Activated naive CD8-positive, alpha-beta T cell (primary cell): ENCODE data around the gene DDX39B.

ENCODE experiments used
- H3K27ac Mint-ChIP-seq: one replicate; pipeline ENCODE4 v1.8.0; 2021; ENCODE audit warnings: mixed read lengths
- H3K27me3 Mint-ChIP-seq: one replicate; pipeline ENCODE4 v1.8.0; 2021; ENCODE audit warnings: mixed read lengths
- H3K36me3 Mint-ChIP-seq: one replicate; pipeline ENCODE4 v1.8.0; 2021; ENCODE audit warnings: mixed read lengths
- H3K4me1 Mint-ChIP-seq: one replicate; pipeline ENCODE4 v1.8.0; 2021; ENCODE audit warnings: low read depth, mixed read lengths
- H3K4me3 Mint-ChIP-seq: one replicate; pipeline ENCODE4 v1.8.0; 2021; ENCODE audit warnings: mild to moderate bottlenecking, mixed read lengths
- H3K9me3 Mint-ChIP-seq: one replicate; pipeline ENCODE4 v1.8.0; 2021; ENCODE audit warnings: low read depth, mixed read lengths

The DDX39B gene

DNA sequence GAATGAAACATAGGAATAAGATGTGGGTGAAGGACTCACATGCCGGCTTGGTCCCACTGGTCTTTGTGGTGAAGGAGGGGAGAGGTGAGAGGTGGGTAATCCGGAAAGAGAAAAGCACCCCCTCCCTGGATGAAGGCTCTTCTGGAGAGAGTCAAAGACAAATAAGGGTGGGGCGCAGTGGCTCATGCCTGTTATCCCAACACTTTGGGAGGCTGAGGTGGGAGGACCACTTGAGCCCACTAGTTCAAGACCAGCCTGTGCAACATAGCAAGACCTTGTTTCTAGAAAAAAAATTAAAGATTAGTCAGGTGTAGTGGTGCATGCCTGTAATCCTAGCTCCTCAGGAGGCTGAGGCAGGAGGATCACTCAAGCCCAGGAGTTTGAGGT is 37.3 kb upstream of the DDX39B start:
- Mint-ChIP-seq H3K4me1 (peaks cover 58% of the 10 kb centered on the region), H3K27me3 (no peaks in the 10 kb centered on the region), H3K4me3 (peak overlapping the region; percentile 95), H3K27ac (peak overlapping the region; percentile 87), H3K9me3 (no peaks in the 10 kb centered on the region), H3K36me3 (peaks cover 18% of the 10 kb centered on the region)

DNA sequence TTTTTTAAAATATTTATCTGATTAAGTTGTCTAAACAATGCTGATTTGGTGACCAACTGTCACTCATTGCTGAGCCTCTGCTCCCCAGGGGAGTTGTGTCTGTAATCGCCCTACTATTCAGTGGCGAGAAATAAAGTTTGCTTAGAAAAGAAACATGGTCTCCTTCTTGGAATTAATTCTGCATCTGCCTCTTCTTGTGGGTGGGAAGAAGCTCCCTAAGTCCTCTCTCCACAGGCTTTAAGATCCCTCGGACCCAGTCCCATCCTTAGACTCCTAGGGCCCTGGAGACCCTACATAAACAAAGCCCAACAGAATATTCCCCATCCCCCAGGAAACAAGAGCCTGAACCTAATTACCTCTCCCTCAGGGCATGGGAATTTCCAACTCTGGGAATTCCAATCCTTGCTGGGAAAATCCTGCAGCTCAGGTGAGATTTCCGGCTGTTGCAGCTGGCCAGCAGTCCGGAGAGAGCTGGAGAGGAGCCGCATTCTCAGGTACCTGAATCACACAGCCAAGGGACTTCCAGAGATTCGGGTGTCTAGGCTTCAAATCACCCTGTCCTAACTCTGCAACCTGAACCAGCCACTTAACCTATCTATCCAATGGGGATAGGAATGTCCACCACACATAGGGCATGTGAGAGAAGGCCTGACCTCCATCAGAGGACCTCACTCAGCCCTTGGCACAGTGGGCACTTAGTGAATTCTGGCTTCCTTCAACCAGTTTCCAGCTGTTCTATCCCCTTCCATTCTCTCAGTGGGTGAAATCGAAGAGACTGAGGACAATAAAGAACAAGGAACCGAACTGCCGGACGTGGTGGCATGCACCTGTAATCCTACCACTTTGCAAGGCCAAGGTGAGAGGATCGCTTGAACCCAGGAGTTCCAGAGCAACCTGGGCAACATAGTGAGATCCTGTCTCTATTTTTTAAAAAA is 36.6 kb upstream of the DDX39B start:
- Mint-ChIP-seq H3K4me3 (peak overlapping the region; percentile 95), H3K36me3 (peaks cover 21% of the 10 kb centered on the region), H3K4me1 (peaks cover 60% of the 10 kb centered on the region), H3K9me3 (no peaks in the 10 kb centered on the region), H3K27ac (peak overlapping the region; percentile 87), H3K27me3 (no peaks in the 10 kb centered on the region)

DNA sequence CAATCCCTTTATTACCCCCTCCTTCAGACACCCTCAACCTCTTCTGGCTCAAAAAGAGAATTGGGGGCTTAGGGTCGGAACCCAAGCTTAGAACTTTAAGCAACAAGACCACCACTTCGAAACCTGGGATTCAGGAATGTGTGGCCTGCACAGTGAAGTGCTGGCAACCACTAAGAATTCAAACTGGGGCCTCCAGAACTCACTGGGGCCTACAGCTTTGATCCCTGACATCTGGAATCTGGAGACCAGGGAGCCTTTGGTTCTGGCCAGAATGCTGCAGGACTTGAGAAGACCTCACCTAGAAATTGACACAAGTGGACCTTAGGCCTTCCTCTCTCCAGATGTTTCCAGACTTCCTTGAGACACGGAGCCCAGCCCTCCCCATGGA is 35.8 kb upstream of the DDX39B start:
- Mint-ChIP-seq H3K4me1 (peaks cover 61% of the 10 kb centered on the region), H3K36me3 (peaks cover 19% of the 10 kb centered on the region), H3K9me3 (no peaks in the 10 kb centered on the region), H3K4me3 (peak overlapping the region; percentile 100), H3K27me3 (no peaks in the 10 kb centered on the region), H3K27ac (no peak overlapping the region)

DNA sequence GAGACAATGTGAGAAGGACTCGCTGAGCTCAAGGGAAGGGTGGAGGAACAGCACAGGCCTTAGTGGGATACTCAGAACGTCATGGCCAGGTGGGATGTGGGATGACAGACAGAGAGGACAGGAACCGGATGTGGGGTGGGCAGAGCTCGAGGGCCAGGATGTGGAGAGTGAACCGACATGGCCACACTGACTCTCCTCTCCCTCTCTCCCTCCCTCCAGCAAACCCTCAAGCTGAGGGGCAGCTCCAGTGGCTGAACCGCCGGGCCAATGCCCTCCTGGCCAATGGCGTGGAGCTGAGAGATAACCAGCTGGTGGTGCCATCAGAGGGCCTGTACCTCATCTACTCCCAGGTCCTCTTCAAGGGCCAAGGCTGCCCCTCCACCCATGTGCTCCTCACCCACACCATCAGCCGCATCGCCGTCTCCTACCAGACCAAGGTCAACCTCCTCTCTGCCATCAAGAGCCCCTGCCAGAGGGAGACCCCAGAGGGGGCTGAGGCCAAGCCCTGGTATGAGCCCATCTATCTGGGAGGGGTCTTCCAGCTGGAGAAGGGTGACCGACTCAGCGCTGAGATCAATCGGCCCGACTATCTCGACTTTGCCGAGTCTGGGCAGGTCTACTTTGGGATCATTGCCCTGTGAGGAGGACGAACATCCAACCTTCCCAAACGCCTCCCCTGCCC is 35.2 kb upstream of the DDX39B start:
- peaks cover 62% of the 10 kb centered on the region for H3K4me1 Mint-ChIP-seq
- H3K27ac Mint-ChIP-seq, result peak overlapping the region; percentile 99
- H3K9me3 Mint-ChIP-seq, result no peaks in the 10 kb centered on the region
- peak overlapping the region; percentile 100 for H3K4me3 Mint-ChIP-seq
- H3K27me3 Mint-ChIP-seq, result no peaks in the 10 kb centered on the region
- peaks cover 21% of the 10 kb centered on the region for H3K36me3 Mint-ChIP-seq

DNA sequence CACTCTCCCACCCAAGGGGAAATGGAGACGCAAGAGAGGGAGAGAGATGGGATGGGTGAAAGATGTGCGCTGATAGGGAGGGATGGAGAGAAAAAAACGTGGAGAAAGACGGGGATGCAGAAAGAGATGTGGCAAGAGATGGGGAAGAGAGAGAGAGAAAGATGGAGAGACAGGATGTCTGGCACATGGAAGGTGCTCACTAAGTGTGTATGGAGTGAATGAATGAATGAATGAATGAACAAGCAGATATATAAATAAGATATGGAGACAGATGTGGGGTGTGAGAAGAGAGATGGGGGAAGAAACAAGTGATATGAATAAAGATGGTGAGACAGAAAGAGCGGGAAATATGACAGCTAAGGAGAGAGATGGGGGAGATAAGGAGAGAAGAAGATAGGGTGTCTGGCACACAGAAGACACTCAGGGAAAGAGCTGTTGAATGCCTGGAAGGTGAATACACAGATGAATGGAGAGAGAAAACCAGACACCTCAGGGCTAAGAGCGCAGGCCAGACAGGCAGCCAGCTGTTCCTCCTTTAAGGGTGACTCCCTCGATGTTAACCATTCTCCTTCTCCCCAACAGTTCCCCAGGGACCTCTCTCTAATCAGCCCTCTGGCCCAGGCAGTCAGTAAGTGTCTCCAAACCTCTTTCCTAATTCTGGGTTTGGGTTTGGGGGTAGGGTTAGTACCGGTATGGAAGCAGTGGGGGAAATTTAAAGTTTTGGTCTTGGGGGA is 34.3 kb upstream of the DDX39B start:
- H3K36me3 Mint-ChIP-seq, result peaks cover 21% of the 10 kb centered on the region
- peak overlapping the region; percentile 100 for H3K4me3 Mint-ChIP-seq
- peaks cover 67% of the 10 kb centered on the region for H3K4me1 Mint-ChIP-seq
- no peaks in the 10 kb centered on the region for H3K27me3 Mint-ChIP-seq
- H3K27ac Mint-ChIP-seq, result peak overlapping the region; percentile 99
- no peaks in the 10 kb centered on the region for H3K9me3 Mint-ChIP-seq

DNA sequence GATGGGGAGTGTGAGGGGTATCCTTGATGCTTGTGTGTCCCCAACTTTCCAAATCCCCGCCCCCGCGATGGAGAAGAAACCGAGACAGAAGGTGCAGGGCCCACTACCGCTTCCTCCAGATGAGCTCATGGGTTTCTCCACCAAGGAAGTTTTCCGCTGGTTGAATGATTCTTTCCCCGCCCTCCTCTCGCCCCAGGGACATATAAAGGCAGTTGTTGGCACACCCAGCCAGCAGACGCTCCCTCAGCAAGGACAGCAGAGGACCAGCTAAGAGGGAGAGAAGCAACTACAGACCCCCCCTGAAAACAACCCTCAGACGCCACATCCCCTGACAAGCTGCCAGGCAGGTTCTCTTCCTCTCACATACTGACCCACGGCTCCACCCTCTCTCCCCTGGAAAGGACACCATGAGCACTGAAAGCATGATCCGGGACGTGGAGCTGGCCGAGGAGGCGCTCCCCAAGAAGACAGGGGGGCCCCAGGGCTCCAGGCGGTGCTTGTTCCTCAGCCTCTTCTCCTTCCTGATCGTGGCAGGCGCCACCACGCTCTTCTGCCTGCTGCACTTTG is 33.6 kb upstream of the DDX39B start, which contains the start of gene TNF:
Gene TNF (plus strand): TSS at position 231 of the 567 bp plus-strand sequence. CDS start 177 bp downstream, at position 408.
- H3K27ac Mint-ChIP-seq, result peak within 1 kb of the TSS; percentile 99
- H3K36me3 Mint-ChIP-seq, result peaks cover 19% of the 10 kb centered on the region
- no peaks in the 10 kb centered on the region for H3K9me3 Mint-ChIP-seq
- peak within 1 kb of the TSS; percentile 100 for H3K4me3 Mint-ChIP-seq
- no peaks in the 10 kb centered on the region for H3K27me3 Mint-ChIP-seq
- H3K4me1 Mint-ChIP-seq, result peaks cover 71% of the 10 kb centered on the region

DNA sequence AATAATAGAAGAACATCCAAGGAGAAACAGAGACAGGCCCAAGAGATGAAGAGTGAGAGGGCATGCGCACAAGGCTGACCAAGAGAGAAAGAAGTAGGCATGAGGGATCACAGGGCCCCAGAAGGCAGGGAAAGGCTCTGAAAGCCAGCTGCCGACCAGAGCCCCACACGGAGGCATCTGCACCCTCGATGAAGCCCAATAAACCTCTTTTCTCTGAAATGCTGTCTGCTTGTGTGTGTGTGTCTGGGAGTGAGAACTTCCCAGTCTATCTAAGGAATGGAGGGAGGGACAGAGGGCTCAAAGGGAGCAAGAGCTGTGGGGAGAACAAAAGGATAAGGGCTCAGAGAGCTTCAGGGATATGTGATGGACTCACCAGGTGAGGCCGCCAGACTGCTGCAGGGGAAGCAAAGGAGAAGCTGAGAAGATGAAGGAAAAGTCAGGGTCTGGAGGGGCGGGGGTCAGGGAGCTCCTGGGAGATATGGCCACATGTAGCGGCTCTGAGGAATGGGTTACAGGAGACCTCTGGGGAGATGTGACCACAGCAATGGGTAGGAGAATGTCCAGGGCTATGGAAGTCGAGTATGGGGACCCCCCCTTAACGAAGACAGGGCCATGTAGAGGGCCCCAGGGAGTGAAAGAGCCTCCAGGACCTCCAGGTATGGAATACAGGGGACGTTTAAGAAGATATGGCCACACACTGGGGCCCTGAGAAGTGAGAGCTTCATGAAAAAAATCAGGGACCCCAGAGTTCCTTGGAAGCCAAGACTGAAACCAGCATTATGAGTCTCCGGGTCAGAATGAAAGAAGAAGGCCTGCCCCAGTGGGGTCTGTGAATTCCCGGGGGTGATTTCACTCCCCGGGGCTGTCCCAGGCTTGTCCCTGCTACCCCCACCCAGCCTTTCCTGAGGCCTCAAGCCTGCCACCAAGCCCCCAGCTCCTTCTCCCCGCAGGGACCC is 32.6 kb upstream of the DDX39B start:
- H3K27ac Mint-ChIP-seq, result peak overlapping the region; percentile 99
- H3K27me3 Mint-ChIP-seq, result no peaks in the 10 kb centered on the region
- no peaks in the 10 kb centered on the region for H3K9me3 Mint-ChIP-seq
- peaks cover 75% of the 10 kb centered on the region for H3K4me1 Mint-ChIP-seq
- peak overlapping the region; percentile 100 for H3K4me3 Mint-ChIP-seq
- peaks cover 18% of the 10 kb centered on the region for H3K36me3 Mint-ChIP-seq

DNA sequence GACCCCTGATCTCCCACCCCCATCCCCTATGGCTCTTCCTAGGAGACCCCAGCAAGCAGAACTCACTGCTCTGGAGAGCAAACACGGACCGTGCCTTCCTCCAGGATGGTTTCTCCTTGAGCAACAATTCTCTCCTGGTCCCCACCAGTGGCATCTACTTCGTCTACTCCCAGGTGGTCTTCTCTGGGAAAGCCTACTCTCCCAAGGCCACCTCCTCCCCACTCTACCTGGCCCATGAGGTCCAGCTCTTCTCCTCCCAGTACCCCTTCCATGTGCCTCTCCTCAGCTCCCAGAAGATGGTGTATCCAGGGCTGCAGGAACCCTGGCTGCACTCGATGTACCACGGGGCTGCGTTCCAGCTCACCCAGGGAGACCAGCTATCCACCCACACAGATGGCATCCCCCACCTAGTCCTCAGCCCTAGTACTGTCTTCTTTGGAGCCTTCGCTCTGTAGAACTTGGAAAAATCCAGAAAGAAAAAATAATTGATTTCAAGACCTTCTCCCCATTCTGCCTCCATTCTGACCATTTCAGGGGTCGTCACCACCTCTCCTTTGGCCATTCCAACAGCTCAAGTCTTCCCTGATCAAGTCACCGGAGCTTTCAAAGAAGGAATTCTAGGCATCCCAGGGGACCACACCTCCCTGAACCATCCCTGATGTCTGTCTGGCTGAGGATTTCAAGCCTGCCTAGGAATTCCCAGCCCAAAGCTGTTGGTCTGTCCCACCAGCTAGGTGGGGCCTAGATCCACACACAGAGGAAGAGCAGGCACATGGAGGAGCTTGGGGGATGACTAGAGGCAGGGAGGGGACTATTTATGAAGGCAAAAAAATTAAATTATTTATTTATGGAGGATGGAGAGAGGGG is 31.7 kb upstream of the DDX39B start:
- Mint-ChIP-seq H3K27me3 (no peaks in the 10 kb centered on the region), H3K9me3 (no peaks in the 10 kb centered on the region), H3K4me3 (peak overlapping the region; percentile 100), H3K27ac (peak overlapping the region; percentile 99), H3K4me1 (peaks cover 78% of the 10 kb centered on the region), H3K36me3 (peaks cover 18% of the 10 kb centered on the region)

DNA sequence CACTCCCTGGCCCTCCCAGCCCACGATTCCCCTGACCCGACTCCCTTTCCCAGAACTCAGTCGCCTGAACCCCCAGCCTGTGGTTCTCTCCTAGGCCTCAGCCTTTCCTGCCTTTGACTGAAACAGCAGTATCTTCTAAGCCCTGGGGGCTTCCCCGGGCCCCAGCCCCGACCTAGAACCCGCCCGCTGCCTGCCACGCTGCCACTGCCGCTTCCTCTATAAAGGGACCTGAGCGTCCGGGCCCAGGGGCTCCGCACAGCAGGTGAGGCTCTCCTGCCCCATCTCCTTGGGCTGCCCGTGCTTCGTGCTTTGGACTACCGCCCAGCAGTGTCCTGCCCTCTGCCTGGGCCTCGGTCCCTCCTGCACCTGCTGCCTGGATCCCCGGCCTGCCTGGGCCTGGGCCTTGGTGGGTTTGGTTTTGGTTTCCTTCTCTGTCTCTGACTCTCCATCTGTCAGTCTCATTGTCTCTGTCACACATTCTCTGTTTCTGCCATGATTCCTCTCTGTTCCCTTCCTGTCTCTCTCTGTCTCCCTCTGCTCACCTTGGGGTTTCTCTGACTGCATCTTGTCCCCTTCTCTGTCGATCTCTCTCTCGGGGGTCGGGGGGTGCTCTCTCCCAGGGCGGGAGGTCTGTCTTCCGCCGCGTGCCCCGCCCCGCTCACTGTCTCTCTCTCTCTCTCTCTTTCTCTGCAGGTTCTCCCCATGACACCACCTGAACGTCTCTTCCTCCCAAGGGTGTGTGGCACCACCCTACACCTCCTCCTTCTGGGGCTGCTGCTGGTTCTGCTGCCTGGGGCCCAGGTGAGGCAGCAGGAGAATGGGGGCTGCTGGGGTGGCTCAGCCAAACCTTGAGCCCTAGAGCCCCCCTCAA is 30.5 kb upstream of the DDX39B start, which contains the start of gene LTA:
Gene LTA (plus strand): TSS at position 249 of the 871 bp plus-strand sequence. CDS start 454 bp downstream, at position 703.
- H3K9me3 Mint-ChIP-seq, result no peaks in the 10 kb centered on the region
- H3K36me3 Mint-ChIP-seq, result peaks cover 18% of the 10 kb centered on the region
- H3K27me3 Mint-ChIP-seq, result no peaks in the 10 kb centered on the region
- peaks cover 86% of the 10 kb centered on the region for H3K4me1 Mint-ChIP-seq
- H3K4me3 Mint-ChIP-seq, result peak within 1 kb of the TSS; percentile 100
- H3K27ac Mint-ChIP-seq, result peak within 1 kb of the TSS; percentile 99

DNA sequence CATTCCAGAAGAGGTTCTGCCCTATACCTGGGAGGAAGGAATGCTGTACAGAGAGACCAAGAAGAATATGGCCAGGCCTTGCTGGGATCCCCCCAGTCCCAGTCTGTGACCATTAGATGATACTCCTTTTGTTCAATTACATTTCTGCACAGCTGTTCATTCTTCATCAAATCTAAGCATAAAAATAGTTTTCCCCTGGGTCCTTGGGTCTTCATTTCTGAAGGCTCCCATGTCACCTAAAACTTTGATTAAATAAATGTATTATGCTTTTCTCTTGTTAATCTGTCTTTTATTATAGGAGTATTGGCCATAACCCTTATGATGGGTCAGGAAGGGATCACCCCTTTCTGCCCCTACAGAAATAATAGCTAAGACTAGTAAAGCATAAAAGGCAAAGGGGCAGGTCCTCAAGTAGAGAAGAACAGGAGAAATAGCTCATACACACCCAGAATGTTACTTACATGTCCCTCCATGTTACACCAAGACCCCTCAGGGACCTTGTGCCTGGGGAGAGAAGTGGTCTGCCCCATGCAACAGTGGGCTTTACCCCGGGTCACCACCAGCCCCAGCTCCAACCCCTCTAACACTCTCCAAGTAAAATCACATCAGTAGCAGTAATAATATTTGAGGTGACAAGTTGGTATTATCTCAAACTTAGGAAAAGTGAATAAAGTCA is 28.2 kb upstream of the DDX39B start:
- peak overlapping the region; percentile 99 for H3K27ac Mint-ChIP-seq
- peaks cover 82% of the 10 kb centered on the region for H3K4me1 Mint-ChIP-seq
- H3K36me3 Mint-ChIP-seq, result peaks cover 4% of the 10 kb centered on the region
- H3K27me3 Mint-ChIP-seq, result no peaks in the 10 kb centered on the region
- peak overlapping the region; percentile 100 for H3K4me3 Mint-ChIP-seq
- no peaks in the 10 kb centered on the region for H3K9me3 Mint-ChIP-seq

DNA sequence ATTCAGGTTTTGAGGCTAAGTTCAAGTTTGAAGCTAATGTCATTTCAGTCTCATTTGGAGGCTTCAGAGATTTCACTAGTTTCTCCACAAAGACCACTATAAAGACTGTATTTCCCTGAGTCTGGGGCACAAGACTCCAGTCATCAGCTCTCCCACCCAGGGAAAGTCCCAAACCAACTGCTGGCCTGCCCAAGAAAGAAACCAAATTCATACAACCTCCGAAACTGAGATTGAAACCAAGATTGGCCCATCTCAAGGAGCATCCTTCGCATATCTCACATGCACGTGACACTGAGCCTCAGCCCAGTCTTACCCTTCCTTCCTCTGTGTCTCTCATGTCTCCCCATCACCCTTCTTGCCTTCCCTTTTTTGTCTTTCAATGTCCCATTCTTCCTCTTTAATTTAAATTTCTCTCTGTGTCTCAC is 26.7 kb upstream of the DDX39B start:
- Mint-ChIP-seq H3K4me3 (peak overlapping the region; percentile 81), H3K36me3 (peaks cover 8% of the 10 kb centered on the region), H3K27ac (peak overlapping the region; percentile 99), H3K27me3 (no peaks in the 10 kb centered on the region), H3K4me1 (peaks cover 77% of the 10 kb centered on the region), H3K9me3 (no peaks in the 10 kb centered on the region)
